GM19467 (cell line): ENCODE data around the gene CYP2D6.
"Not testable (repeated sequence)": the region's sequence is repeated elsewhere in the genome, so short reads cannot be mapped to it uniquely, and the experiment has no call there.

Source experiments
- ATAC-seq: cut with Tn5 transposase; IDR thresholded peaks from one replicate; pipeline ENCODE4 v1.9.1; 2021; ENCODE audit warnings: mild to moderate bottlenecking, moderate library complexity; ENCODE audit not compliant: unreplicated experiment

The CYP2D6 gene

DNA sequence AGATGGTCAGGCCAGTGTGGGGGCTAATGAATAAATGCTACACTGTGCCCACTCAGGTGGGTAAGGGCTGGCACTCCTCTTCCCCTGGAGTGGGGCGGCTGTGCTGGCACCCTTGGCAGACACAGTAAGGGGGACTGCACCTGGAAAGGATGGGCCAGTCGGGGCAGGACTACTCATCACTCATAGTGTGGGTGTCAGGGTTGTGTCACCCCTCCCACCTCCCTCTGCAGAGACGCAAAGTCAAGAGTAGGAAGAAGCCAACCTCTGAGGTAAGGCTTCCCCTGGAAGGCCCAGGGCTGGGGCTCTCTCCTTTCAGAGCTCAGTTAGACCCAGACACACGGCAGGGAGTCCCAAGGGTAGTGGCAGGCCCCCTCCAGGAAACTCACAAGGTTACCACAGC lies 5.1 kb upstream of the CYP2D6 start:
- ATAC-seq: not testable (repeated sequence)

DNA sequence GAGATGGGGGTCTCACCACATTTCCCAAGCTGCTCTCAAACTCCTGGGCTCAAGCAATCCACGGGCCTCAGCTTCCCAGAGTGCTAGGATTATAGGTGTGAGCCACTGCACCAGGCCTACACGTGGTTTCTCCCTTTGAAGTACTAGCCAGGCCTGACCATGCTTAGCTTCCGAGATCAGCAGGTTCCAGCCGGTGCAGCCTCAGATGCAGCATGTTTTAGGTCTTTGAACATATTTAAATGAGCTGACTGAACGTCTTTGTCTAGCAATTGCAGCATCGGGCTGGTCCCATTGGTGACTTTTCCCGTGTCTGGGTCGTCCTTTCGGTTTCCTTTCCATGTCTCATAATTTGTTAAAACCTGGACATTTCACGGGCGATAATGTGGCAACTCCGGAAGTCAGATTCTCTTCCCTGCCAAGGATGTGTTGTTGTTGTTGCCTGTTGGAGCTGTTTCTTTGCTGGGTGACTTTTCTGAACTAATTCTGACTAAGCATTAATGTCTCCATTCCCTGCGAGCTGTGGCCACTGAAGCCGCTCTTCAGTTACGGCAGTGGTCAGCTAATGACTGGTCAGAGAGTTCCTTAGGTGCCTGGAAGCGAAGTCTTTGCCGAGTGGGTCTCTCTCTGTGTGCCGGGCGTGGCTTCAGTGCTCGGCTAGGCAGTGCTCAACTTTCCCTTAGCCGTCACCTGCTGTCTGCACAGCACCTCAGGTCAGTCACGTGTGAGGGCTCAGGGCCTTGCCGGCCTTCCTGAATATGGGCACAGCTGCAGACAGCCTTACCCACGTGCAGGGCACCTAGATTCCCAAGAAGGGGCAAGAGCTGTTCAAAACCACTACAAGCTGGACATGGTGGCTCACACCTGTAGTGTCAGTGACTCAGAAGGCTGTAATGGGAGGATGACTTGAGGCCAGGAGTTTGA lies 3.8 kb upstream of the CYP2D6 start:
- ATAC-seq: no peak

DNA sequence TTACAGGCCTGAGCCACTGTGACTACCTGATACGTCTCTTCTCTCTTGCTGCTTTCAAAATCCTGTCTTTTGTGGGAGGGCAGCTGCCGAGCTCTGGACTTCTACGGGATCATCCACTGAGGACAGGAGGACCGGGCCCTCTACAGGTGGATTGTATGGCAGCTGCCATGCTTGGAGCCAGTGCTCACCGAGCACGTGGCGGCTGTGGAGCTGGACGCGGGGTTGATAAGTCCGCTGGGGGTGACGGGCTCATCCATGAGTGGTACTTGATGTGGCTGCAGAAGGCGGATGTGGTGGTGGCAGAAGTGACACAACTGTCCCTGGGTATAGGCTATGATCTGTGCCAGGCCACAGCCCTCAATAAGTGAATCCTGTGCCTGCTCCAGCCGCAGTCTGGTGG lies 1.8 kb upstream of the CYP2D6 start:
- no peak for ATAC-seq

DNA sequence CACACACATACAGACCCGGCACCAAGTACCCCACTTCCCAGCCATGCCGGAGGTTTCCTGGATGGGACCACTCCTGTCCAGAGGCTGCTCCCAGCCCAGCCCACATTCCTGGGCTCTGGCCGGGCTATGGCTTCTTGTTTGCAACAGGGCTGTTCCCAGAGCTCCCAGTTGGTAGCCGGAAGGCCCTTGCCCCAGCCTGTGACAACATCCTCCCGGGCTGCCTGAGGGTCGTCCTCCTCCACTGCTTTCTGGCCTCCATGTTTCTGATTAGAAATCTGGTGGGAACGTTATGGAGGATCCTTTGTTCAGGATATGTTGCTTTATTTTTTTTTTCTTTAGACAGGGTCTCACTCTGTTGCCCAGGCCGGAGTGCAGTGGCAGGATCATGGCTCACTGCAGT lies 952 bp upstream of the CYP2D6 start:
- no peak for ATAC-seq

DNA sequence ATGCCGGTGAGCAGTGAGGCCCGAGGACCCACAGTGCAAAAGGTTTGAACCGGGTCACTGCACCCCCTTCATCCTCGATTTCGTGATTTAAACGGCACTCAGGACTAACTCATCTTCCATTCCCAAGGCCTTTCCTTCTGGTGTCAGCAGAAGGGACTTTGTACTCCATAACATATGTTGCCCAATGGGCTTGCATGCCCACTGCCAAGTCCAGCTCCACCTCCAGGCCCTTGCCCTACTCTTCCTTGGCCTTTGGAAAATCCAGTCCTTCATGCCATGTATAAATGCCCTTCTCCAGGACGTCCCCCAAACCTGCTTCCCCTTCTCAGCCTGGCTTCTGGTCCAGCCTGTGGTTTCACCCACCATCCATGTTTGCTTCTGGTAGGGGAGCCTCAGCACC lies 428 bp downstream of the CYP2D6 start:
- ATAC-seq: not testable (repeated sequence)

- not testable (repeated sequence) for ATAC-seq
These were observed 1.6 kb downstream of the CYP2D6 start for GRCh38 chr22:42128776-42129694.

GRCh38 chr22:42128007-42128406 lies 2.6 kb downstream of the CYP2D6 start:
- ATAC-seq: not testable (repeated sequence)

DNA sequence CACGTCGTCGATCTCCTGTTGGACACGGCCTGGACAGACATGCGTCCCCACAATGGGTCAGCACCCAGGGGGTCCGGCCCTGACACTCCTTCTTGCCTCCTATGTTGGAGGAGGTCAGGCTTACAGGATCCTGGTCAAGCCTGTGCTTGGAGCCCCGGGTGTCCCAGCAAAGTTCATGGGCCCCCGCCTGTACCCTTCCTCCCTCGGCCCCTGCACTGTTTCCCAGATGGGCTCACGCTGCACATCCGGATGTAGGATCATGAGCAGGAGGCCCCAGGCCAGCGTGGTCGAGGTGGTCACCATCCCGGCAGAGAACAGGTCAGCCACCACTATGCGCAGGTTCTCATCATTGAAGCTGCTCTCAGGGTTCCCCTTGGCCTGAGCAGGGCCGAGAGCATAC lies 3.0 kb downstream of the CYP2D6 start:
- no peak for ATAC-seq

DNA sequence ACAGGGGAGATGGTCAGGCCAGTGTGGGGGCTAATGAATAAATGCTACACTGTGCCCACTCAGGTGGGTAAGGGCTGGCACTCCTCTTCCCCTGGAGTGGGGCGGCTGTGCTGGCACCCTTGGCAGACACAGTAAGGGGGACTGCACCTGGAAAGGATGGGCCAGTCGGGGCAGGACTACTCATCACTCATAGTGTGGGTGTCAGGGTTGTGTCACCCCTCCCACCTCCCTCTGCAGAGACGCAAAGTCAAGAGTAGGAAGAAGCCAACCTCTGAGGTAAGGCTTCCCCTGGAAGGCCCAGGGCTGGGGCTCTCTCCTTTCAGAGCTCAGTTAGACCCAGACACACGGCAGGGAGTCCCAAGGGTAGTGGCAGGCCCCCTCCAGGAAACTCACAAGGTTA lies 7.1 kb downstream of the CYP2D6 start:
- not testable (repeated sequence) for ATAC-seq

GRCh38 chr22:42120231-42121021 lies 10.2 kb downstream of the CYP2D6 start:
- ATAC-seq: not testable (repeated sequence)

GRCh38 chr22:42116848-42117424 lies 13.7 kb downstream of the CYP2D6 start:
- ATAC-seq: no peak

- not testable (repeated sequence) for ATAC-seq
These were observed 15.2 kb downstream of the CYP2D6 start for GRCh38 chr22:42115420-42115830.

DNA sequence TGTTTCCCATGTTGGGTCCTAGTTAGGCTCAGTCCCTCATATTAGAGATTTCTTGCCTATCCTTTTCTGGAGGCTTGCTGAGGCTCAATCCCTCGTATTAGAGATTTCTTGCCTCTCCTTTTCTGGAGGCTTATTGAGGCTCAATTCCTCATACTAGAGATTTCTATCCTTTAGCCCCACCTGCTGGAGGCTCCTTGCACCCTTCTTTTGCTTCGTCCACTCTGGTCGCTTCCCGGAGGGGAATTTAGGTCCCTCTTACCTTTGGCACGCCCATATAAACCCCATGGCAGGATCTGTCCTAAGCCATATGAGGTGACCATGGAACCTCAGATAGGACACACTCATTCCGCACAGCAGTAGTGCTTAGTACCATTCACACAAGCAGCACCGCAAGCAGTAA lies 15.9 kb downstream of the CYP2D6 start:
- ATAC-seq: no peak

DNA sequence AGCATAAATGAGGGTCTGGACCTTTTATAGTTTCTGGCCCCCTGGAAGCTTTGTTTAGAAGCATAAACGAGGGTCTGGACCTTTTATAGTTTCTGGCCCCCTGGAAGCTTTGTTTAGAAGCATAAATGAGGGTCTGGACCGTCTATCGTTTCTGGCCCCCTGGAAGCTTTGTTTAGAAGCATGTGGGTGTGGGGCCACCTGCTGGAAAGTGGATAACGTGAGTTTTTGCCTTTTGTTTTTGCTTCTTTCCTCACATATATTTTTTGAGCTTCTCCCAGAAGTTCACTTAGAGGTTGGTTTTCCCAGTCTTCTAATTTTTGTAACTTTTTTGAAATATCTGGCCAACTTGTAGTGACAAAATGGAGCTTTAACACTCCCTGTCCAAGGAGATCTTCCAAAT lies 17.8 kb downstream of the CYP2D6 start:
- ATAC-seq: not testable (repeated sequence)

DNA sequence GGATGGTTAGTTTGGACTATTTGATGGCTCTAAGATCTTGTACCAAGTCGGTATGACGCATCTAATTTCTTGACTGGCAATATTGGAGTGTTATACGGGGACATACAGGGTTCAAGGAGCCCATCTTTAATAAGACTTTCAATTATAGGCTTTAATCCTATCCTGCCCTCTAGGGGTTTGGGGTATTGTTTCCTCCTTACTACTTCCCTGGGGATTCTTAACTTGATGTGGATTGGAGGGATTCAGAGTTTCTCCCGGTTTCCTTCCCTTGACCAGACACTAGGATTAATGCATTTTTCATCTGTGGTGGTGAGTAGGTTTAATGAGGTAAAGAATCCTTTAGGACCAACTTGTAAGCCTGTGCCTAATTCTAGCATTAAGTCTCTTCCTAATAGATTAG lies 18.8 kb downstream of the CYP2D6 start:
- no peak for ATAC-seq

GRCh38 chr22:42108848-42109247 lies 21.8 kb downstream of the CYP2D6 start:
- ATAC-seq: no peak

DNA sequence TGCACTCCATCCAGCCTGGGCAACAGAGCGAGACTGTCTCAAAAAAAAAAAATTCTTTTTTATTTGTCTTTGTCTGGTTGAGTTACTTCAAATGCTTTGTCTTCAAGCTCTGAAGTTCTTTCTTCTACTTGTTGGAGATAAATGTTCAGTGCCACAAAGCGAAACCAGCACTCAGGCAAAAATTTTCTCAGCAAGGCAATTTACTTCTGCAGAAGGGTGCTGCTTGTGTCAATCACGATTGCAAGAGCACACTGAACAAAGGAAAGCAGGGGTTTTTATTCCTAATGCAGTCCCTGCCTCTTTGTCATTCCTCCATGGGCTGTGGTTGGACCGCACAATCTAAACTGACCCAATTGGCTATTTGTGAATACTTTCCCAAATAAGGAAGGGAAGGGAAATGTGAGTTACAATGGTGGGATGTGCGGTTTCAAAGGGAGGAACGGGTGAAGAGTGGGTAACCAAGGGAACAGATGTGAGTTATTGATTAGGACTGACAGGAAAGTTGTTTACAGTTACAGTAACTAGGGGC lies 26.2 kb downstream of the CYP2D6 start:
- ATAC-seq: not testable (repeated sequence)

- no peak for ATAC-seq
These were observed 29.4 kb downstream of the CYP2D6 start for GRCh38 chr22:42101199-42101598.

GRCh38 chr22:42091455-42091782 lies 39.2 kb downstream of the CYP2D6 start:
- no peak for ATAC-seq
